GF-D8 (cell line): Measurements from ENCODE around the gene B3GALT5.

Experiments used
- DNase-seq: peaks from one replicate; lab custom pipeline; 2025; lab: John Stamatoyannopoulos, UW

Gene B3GALT5

DNA sequence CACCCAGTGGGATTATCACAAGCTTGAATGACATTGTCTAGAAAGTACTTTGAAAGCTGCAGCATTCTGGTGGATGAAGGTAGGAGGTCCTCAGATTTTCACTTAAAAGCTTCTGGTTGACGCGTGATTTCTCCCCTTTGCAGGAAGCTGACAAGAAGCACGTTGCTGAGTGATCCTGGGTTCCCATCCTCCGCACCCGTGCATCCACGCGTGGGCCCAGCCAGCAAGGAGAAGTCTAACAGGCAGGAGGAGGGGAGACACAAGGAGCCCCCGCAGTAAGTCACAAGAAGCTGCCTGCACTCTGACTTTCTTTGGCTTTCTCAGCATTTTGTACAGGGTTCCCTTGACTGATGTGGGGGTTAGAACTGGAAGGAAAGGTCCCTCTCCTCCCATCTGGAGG is 7.8 kb upstream of the B3GALT5 start:
- no peak for DNase-seq

DNA sequence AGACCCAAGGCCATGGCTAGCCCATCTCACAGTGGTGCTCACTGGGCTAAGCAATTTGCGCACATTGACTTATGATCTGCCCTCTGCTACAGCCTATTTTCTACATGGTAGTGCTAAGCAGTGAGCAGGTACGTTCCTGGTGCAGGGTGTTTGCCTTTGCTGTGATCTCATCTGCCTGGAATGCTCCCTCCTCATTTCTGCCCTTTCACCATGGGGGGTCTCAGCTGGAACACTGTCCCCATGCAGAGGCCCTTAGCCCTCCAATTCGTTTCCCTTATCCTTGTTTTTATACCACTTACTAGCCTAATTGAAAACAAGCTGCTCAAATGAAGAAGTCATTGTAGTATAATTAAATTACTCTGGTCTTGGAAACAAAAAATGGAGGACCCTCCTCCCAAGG is 2.0 kb upstream of the B3GALT5 start:
- no peak for DNase-seq

DNA sequence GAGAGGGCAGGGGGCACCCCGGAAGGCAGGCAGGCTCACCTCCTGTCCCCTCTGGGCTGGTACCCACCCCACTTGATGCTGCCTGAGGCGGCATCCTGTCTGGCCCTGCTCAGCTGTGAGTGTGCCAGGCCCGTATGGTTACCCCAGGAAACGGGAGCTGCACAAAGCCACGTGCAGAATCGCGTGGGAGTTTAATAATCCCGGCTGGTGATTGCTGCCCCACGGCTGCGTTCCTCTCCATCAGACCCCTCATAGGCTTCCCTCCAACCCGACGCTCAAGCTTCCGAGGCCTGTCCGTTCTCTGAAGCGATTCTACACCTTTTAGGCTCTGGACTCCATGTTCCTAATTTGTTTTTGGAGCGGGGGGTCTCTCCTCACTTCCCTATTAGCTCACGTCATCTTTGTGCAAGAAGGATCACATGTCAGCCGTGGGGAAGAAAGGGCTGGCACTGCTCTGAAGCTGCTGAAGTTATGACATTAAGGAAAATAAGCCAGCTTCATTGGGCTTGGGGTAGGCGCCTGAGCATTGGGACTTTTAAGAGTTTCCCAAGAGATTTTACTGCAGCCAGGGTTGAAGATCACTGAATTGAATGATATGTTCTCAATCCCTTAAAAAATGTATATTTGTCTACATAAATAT is 1.1 kb upstream of the B3GALT5 start:
- no peak for DNase-seq

DNA sequence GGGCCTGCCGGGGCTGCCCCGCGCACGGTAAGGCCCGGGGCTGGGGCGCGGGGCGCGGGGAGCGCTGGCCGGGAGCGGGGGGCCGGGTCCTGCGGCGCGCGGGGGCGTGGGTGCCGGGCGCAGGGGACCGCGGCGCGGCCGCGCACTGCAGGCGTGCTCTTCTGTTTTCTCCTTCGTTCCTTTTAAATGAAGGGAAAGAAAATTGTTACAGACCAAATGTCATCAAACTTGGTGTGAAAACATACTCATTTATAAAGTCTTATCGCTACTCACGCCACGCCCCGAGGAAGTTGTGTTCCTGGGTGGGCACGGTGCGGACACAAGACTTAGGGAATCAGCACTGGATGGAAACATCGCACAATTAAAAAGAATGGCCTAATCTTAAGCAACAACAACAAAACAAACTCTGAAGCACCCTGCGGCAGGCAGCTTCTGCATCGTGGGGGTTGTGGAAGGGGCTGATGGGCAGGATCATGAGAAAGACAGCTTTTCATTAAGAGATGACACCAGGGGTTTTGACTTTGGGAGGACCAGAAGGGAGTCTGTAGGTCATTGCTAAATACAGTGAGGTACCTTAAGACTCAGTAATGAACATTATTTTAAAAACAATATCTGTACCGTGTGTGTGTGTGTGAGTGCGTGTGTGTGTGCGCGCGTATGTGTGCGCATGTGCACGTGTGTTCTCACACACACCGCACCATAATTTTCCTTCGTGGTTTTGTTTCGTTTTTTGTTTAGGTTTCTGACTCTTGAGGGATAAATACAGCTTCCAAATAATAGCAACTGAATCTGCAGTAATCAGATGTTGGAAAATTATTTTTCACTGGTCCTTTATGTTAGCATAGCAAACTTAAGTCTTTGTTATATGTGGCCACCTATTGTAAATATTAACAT is 548 bp downstream of the B3GALT5 start:
- DNase-seq = no peak

DNA sequence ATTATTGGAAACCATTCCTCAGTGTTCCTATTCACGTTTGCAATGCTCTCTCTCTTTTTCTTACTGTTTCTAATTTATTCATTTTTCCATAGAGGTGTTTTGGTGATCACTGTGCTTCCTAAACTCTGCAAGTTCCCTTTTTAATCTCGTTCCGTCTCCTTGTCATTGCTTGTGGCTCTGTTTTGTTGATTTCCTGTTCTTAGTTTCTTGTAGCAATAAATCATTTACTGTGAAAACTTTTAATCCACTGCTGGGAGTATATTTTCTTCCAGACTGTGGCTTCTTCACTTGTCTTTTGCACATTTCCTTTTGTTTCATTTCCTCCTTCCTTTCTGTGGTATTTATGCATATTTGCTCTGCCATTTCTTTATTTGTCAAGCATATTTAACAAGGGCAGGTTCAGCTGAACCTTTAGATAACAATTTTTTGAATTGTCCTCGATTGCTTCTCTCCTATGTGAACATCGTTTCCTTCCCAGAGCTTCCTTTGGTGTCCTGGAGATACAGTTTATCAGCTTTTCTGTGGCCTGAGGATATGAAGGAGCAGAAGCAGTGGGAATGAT is 3.6 kb downstream of the B3GALT5 start:
- DNase-seq = no peak

DNA sequence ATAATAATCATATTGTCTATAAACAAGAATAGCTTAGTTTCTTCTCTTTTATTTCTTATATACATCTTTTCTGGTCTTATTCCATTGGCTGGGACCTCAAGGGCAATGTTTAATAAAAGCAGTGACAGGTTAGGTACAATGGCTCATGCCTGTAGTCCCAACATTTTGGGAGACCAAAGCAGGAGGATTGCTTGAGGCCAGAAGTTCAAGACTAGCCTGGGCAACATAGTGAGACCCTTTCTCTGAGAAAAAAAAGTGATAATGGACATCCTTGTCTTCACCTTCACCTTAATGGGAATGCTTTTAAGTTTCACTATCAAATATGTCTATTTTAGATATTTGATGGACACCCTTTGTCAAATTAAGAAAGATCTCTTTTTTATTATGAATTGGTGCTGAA is 8.1 kb downstream of the B3GALT5 start:
- no peak for DNase-seq

DNA sequence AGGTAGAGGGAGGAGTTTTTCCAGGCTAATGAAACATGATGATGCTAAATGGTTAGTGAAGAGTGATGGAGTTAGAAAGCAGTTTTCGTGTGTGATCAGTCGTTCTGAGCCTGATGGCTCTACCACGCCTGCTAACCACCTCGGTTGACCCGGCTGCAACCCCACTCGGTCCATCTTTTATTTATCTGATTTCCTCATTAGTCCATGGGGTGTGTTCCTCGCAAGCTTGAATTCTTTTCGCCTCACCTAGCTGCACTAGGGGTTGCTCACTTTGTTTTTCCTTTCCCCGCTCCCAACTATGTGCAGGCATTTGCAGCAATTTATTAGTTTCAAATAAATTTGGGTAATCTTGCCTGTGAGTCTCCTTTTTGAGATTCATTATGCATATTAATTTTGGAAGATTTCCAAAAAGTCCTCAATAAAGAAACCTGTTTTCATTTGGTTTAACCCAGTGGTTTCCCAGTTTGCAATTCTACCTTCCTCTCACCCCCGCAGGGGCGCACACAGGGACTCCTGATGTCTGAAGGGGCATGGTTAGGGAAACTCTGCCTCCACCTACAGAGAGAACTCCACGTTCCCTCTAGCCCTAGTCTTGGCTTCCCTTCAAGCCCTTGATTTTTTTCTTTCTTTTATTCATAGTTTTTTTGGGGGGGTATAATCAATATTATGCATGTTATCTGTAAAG is 12.6 kb downstream of the B3GALT5 start:
- DNase-seq = no peak

DNA sequence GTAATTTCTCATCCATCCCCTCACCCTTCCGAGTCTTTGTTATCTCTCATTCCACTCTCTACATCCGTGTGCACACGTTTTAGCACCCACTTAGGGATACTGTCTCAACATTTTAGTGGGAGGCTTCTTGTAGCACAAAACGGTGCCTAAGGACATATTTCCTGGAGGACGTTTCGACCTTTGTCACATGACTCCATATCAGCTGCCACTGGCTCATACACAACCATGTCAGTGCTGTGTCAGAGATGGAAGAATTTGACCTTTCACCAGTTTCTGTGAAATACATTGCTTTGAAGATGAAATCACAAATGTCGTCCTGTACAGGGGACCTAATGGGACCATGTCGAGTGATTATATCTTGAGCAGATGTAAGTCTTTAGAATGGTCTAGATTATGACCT is 15.6 kb downstream of the B3GALT5 start:
- DNase-seq = no peak

DNA sequence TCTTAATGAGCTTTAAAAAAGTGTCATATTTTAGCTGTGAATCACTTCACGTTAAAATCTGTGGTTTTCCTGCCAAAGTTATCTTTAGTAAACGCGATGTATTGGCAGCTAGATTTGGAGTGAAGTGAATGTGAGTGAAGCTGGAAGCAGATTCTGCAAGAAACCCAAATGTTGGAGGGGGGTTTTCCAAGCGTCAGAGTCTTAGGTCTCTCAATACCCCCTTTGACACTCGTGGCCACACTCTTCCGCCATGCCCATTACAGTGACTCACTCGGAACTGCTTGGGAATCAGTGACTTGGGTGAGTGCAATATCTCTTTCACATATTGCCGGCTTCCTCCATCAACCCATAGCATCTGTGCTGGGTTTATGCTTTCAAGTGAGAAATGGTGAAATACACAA is 17.5 kb downstream of the B3GALT5 start:
- DNase-seq = no peak

DNA sequence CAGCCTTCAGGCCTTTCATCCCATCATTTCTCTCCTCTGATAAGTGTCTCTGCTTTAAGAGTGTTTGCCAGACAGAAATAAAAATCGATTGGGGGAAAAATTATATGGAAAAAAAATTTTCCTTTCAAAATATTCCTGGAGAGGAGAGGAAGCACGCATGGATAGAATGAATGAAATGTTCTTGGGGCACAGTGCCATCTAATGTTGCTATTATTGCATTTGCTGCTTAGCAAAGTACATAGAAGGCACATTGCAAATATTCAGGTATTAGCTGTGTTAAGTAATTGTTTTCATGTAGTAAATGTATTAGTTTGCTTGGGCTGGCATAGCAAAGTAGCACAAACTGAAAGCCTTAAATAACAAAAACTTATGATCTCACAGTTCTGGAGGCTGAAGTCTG is 18.1 kb downstream of the B3GALT5 start:
- DNase-seq = no peak

DNA sequence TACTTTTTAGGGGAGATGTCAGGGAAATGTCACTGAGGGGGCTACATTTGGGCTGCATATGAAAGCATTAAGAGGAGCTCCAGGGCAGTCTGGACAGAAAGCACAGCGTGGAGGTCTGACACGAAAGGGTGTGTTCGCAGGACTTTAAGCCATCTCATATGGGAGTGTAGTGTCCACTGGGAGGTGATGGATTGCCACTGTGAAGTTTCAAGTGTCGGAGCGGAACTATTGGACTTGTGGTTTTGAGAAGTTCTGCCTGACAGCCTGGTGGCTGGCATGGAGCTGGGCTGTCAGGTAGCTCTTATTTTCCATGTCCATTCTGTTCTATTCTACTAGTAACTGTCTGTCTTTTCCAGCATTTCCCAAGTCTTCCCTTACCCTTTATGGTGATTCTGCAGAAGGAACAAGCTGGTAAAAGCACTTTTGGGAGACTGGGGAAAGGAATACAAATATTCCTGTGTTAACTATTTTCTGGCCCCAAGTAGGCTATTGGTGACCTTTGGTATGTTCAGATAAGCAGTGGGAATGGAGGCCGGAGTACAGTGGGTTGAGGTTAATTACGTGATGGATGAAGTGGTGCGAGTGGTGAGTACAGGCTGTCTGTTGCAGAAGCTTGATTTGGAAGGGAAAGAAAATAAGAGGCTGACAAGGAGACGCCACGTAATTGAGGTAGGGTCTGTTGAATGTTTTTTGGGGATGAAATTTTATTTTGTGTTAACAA is 19.3 kb downstream of the B3GALT5 start:
- no peak for DNase-seq

DNA sequence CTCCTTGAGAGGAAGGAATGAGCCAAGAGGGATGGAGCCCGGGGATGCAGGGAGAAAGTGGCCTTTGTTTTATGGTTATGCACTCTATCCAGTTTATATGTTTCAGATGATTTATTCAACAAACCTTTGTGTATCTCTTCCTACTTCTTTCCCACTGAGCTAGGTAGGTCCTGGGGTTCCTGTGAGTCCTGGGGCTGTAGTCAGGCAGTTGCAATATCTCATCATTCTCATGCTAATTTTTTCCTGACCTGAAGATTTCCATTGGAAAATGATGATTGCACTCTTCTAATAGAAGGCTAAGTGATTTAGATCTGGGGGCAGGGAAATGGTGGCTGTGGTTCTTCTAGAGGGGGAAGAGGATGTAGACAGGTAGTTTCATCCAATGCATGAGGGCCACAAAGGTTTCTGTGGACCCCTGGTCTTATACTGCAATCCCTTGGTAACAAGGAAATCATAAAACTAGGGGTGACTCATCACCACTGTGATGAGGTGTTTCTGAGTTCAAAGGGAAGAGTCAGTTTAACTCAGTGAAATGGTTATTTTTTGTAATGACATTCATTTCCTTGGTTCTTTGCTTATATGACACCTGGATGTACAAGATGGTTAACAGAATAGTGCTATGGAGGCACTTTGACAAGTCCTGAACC is 20.2 kb downstream of the B3GALT5 start:
- DNase-seq = no peak

DNA sequence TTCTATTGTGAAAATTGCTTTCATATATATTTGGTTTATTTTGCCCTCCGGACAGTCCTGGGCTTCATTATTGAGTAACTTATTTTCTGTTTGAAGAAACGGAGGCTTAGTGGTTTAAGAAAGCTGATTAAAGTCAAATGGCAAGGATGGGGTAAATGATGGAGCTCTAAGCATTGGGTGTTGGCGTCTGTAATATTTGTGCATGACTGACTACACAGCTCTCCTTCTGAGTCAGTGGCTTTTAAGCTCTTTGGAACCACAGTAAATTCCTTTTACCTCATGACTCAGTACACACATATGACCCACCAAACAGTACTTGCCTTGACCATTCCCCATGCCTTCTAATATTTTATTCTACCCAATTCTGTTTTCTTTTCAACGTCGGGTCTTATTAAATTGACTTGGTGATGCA is 21.0 kb downstream of the B3GALT5 start:
- DNase-seq = no peak

DNA sequence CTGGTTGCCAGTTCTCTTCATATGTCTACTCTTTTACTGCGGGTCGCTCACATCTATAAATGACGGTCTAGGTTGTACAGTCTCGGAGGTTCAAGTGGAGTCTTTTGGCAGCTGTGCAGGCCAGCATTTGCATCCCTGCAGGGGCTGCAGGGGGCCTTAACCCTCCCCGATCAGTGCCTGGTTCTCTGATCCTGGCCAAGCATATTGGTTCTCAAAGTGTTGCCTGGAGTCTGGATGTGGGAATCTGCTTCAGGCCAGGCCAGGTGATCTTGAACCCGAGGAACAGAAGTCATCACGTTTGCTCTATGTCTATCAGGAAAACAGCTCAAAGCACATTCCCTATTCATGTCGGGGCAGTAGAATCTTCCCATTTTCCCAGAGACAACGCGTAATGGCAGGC is 21.8 kb downstream of the B3GALT5 start:
- DNase-seq = no peak

DNA sequence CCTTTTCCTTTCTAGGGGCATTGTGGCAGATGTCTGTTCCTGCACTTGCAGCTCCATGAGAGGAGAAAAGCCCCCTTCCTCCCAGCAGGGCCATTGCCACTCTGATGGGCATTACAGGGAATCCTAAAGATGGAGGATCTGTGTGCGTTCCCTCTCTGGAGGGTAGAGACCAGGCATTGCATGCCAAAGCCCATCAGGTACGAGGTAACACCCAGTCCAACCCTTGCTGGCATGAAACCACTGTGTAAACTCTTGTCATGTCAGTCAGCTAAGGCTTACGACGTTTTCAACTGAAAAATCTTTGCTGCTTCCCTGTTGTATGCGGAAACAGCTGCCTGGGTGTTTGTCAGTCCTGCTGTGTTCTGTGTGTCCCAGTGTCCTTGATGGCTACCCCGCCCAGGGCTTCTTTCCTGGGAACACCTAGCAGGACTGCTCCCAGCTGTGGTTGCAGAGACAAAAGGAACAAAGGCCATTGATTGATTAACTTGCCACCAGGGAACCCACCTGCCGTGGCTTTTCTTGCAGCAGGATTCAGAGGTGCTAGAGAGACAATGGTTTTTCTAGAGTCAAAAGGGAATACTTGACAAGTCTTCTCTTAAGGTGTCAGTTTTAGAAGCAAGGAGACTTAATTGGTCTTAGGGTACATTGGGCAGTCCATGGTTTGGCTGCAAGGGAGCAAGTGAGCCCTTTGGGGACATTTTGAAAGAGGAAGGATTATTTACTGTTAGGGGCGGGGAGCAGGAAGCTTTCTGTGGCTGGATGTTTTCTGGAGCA is 24.6 kb downstream of the B3GALT5 start:
- DNase-seq = no peak

DNA sequence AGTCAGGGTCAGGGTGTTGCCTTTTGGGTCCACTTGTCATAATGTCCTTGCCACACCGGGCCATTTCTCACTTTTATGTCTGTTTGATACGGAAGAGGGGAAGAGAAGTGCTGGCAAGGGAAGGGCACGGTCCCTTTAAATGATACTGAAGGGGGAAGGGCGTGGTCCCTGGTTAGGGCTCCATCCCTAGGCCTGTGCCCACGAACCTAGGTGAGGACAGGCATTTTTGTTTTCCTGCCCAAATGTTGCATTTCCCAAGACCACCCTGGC is 25.2 kb downstream of the B3GALT5 start:
- DNase-seq = no peak

DNA sequence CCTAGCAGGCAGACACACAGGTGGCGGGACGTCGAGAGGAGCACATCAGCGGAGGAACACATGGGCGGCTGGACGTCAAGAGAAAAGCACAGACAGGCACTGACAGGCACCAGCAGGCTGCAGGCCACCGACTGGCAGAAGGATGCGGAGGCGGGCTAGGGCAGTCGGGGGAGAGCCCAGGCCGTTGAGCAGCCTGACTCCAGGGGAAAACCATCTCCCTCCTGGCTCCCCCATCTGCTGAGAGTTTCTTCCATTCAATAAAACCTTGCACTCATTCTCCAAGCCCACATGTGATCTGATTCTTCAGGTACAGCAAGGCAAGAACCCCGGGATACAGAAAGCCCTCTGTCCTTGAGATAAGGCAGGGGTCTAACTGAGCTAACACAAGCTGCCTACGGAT is 25.5 kb downstream of the B3GALT5 start:
- no peak for DNase-seq

DNA sequence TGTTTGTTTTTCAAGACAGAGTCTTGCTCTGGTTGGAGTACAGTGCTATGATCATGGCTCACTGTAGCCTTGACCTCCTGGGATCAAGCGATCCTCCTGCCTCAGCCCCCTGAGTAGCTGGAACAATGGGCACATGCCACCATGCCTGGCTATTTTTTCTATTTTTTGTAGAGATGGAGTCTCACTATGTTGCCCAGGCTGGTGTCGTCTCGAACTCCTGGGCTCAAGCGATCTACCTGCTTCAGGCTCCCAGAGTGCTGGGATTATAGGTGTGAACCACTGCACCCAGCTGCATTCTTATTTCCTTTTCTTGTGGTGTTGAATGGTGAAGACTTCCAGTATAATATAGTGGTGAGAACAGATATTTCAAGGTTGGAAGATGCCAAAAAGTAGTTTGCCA is 28.0 kb downstream of the B3GALT5 start:
- no peak for DNase-seq

DNA sequence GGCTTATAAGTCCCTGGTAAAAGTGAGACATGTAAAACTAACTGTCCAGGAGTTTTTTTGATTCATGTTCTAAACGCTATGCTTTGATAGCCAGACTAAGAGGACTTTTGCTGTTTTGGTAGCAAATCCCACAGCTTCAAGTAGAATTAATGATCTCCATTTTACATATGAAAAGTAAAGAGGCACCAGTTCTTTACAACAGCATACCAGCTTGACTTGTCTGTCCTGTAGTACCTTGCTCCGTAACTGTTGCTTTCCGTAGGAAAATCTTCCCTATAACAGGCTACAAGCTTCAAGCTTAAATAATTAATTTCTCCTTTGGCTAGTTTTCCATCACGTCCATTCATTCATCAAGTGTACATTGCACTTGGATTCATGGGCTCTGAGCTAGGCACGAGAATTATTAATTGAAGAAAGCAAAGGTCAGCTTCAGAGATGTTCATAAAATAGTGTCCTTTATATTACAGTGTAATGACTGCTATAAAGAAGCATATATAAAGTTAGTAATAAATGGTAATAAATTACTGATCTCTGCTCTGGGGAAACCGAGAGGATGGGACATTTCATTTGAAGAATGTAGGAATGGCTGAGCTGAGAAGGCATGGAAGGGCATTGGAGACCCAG is 29.2 kb downstream of the B3GALT5 start:
- DNase-seq = no peak

DNA sequence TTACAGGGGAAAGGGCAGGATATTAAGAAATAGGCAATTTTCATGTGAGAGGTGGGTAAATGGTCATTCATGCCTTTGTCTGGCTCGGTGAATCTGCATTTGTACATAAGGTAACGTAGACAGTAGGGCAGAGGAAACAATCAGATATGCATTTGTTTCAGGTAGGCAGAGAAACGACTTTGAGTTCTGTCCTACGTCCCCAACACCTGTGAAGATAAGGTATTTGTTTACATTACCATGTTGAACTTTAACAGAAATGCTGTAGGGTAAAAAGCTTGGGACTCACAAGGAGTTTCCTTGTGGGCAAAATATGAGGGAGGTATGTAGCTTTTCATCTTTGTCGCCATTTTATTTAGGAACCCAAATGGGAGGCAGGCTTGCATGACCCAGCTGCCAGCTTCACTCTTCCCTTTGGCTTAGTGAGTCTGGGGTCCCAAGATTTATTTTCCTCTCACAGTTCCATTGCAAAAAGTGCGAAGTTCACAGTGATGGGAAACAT is 31.4 kb downstream of the B3GALT5 start:
- DNase-seq = no peak
